Motor neuron (in vitro differentiated cells): ENCODE data around the gene RASL10A. TPM values are rescaled to one million over a fixed set of nuclear protein-coding genes. Genes with fewer than 3 reads are reported as not detected.
A peak's percentile ranks its signal among the peaks of the same experiment; 100 is the strongest.

ENCODE experiments used
- ATAC-seq, 8 experiments: fragments of 200-7000 bp; cut with Tn5 transposase; replicated peaks in 6 of 8; 2 replicates each; pipeline ENCODE4 v1.8.0; 2021; ENCODE audit warnings: mild to moderate bottlenecking in 8 of 8, moderate library complexity in 8 of 8
- H3K27ac ChIP-seq, 2 donors: fragments of 250-450 bp; sonication (Bioruptor Pico); 2 replicates each; pipeline ENCODE4 v1.9.0; 2021; ENCODE audit warnings: antibody characterized with exemption in 2 of 2, mild to moderate bottlenecking in 2 of 2, moderate library complexity in 1 of 2
- H3K4me1 ChIP-seq, 2 donors: fragments of 250-450 bp; sonication (Bioruptor Pico); replicated peaks in 1 of 2; 2 replicates each; pipeline ENCODE4 v1.6.1; 2021; ENCODE audit warnings: antibody characterized with exemption in 2 of 2, mild to moderate bottlenecking in 2 of 2, moderate library complexity in 1 of 2
- H3K4me3 ChIP-seq, 5 donors: fragments of 250-450 bp; sonication (Bioruptor Pico); 2 replicates each; pipeline ENCODE4 v1.9.0; 2021; ENCODE audit warnings: antibody characterized with exemption in 5 of 5, mild to moderate bottlenecking in 5 of 5, moderate library complexity in 4 of 5
- WGBS, 10 experiments: fragments of 450-650 bp; shearing (Covaris generic); methylation state at CpG; one replicate each; pipeline ENCODE4 v1.0.0; 2022; 5-methylcytosine and 5-hydroxymethylcytosine counted together
- in situ Hi-C, 9 experiments: fragments of 400-800 bp; cut with MboI; loops; one replicate each; pipeline ENCODE4 v1.15.0; 2021; ENCODE audit warnings: low sequenced_read_pairs in 9 of 9, low pct_unique_long_range_greater_than_20kb in 2 of 9; ENCODE audit not compliant: unreplicated experiment in 9 of 9
- total RNA-seq, 8 experiments: library from RNA; unstranded; fragments of 300-600 nt; gene quantifications; 2 replicates each; pipeline versions ENCODE4 v1.2.3 to v1.2.4, GENCODE V29; 2022

Gene RASL10A
- total RNA-seq, 8 experiments from 2014 or later, result 0.05 to 4.7 (median 0.34) TPM; not detected in 2

- H3K4me3 ChIP-seq, result peak overlapping the region; percentile 79 to 99 (median 92)
- ATAC-seq, result peak in 6 of 8 experiments; percentile 0 to 8 (median 2)
- in situ Hi-C loops, result loop anchor here in 1 of 9 experiments (25.0 kb wide), 1 partner anchor 405 kb away; no protein-coding TSS in a partner anchor
- 0 to 80% (median 15%) methylated on average over 1 to 6 of the region's 13 CpGs; no CpG with 5 or more reads in 3 of the 10 experiments for WGBS, 10 experiments
- peak overlapping the region; percentile 100 for H3K27ac ChIP-seq
- H3K4me1 ChIP-seq, result peaks cover 26 to 30% of the 10 kb centered on the region in 2 donors
These were observed 48.7 kb downstream of the RASL10A start for GRCh38 chr22:29266564-29267461.

DNA sequence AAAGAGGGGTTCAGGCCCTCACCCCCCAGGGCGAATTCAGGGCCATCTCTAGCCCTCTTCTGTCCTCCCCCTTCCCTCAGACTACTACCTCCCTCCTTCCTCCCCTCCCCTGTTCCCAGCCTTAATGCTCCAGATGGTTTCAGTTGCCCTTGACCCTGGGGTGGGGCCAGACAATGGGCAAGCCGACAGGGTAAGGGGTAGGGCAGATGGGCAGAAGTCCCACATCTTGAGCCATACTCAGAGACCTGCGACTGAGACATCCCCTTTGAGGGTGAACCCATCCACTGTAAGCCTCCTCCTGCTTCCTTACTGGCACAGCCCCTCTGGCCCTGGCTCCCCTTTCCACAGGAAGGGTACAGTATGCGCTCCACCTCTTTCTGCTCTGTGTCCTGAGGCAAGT is 49.6 kb downstream of the RASL10A start:
- ATAC-seq, result no peak
- Histone ChIP-seq H3K4me3 (peak overlapping the region in 1 of 5 donors; percentile 83), H3K4me1 (peaks cover 21 to 24% of the 10 kb centered on the region in 2 donors), H3K27ac (no peak overlapping the region)
- in situ Hi-C loops, result loop anchor here in 1 of 9 experiments (25.0 kb wide), 1 partner anchor 404 kb away; no protein-coding TSS in a partner anchor
- WGBS, 10 experiments, result 57 to 100% (median 83%) methylated on average over 1 to 3 of the region's 4 CpGs; no CpG with 5 or more reads in 6 of the 10 experiments

DNA sequence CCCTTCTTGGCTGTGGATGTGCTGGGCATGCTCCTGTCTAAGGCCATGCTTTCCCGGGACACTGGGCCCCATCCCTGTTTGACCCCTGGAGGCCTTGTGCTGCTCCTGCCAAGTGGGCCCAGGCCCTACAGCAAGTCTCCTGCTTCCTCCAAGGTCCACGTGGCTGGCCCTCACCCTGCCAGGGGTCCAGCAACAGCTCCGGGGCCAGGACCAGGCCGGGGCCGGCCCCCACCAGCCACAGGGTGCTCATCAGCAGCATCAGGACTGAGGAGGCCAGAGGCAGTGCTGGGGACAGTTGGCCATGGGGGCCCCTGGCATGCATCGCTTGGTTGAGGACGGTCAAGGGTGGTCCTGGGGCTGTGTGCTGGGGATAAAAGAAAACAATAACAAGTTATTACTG is 50.2 kb downstream of the RASL10A start:
- Histone ChIP-seq H3K27ac (no peak overlapping the region), H3K4me3 (no peak overlapping the region), H3K4me1 (peaks cover 15 to 18% of the 10 kb centered on the region in 2 donors)
- in situ Hi-C loops, result loop anchor here in 1 of 9 experiments (25.0 kb wide), 1 partner anchor 403 kb away; no protein-coding TSS in a partner anchor
- ATAC-seq, result no peak
- WGBS, 10 experiments, result 81 to 100% (median 93%) methylated on average over 1 to 4 of the region's 7 CpGs; no CpG with 5 or more reads in 6 of the 10 experiments

DNA sequence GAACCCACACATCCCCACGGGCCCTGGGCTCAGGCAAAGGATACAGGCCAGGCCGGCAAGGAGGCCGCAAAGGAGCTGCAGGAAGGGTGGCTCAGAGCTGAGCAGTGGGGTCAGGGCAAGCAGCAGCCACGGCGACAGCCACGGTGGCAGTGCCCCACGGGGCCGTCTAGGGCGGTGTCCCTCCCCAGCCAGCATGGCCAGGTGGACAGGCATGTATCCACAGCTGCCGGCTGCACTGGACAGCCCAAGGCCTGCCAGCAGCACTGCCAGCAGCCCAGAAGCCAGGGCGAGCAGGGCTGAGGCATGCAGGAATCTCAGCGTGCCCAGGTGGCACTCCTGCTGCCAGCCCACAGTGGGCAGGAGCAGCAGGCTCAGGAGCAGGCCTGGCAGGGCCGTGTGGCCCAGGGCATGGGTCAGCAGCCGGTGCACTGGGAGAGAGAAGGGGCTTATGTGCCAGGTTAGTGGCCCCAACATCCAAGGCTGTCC is 51.7 kb downstream of the RASL10A start:
- 97 to 100% methylated on average over 1 to 5 of the region's 14 CpGs; no CpG with 5 or more reads in 8 of the 10 experiments for WGBS, 10 experiments
- H3K4me3 ChIP-seq, result no peak overlapping the region
- in situ Hi-C loops, result loop anchor here in 1 of 9 experiments (25.0 kb wide), 1 partner anchor 402 kb away; no protein-coding TSS in a partner anchor
- H3K27ac ChIP-seq, result no peak overlapping the region
- no peak for ATAC-seq
- peaks cover 11 to 12% of the 10 kb centered on the region in 2 donors for H3K4me1 ChIP-seq

Other genes starting within 250 kb of the RASL10A start
- 10 to 100 TPM in 3 of 8 experiments, 1 to 10 TPM in 5; 3.3 to 16.5 (median 6.4) TPM for gene KREMEN1, start 242.7 kb downstream of the RASL10A start, total RNA-seq
- 10 to 100 TPM in 1 of 8 experiments, 1 to 10 TPM in 6, under 1 TPM in 1; 0.56 to 21.9 (median 6.7) TPM for gene EMID1, start 109.8 kb downstream of the RASL10A start, total RNA-seq
- 10 to 100 TPM; 32.4 to 65.1 (median 42.0) TPM for gene RHBDD3, start 47.7 kb downstream of the RASL10A start, total RNA-seq
- gene EWSR1, start 47.4 kb downstream of the RASL10A start, total RNA-seq, result 100 to 1,000 TPM; 134 to 362 (median 188) TPM
- gene GAS2L1, start 9.0 kb downstream of the RASL10A start, total RNA-seq, result 10 to 100 TPM in 1 of 8 experiments, 1 to 10 TPM in 5, under 1 TPM in 2; 0.55 to 14.1 (median 4.0) TPM
- gene AP1B1, start 72.9 kb upstream of the RASL10A start, total RNA-seq, result 10 to 100 TPM; 31.3 to 60.4 (median 45.4) TPM
- under 1 TPM in 4 of 8 experiments, not detected in 4; 0.05 to 0.62 (median 0.50) TPM for gene RFPL1, start 122.9 kb upstream of the RASL10A start, total RNA-seq
- gene NEFH, start 164.5 kb upstream of the RASL10A start, total RNA-seq, result 10 to 100 TPM in 6 of 8 experiments, 1 to 10 TPM in 2; 6.0 to 18.7 (median 11.2) TPM
- gene THOC5, start 238.1 kb upstream of the RASL10A start, total RNA-seq, result 10 to 100 TPM; 24.1 to 85.2 (median 44.1) TPM